IPS-NIHi7 (cell line): ENCODE measurements around the gene NXNL2.

ENCODE experiments used
- DNase-seq: peaks from one replicate; pipeline ENCODE4 v3.0.0; 2012; ENCODE audit warnings: mixed read lengths; ENCODE audit errors: extremely low spot score

Gene NXNL2

DNA sequence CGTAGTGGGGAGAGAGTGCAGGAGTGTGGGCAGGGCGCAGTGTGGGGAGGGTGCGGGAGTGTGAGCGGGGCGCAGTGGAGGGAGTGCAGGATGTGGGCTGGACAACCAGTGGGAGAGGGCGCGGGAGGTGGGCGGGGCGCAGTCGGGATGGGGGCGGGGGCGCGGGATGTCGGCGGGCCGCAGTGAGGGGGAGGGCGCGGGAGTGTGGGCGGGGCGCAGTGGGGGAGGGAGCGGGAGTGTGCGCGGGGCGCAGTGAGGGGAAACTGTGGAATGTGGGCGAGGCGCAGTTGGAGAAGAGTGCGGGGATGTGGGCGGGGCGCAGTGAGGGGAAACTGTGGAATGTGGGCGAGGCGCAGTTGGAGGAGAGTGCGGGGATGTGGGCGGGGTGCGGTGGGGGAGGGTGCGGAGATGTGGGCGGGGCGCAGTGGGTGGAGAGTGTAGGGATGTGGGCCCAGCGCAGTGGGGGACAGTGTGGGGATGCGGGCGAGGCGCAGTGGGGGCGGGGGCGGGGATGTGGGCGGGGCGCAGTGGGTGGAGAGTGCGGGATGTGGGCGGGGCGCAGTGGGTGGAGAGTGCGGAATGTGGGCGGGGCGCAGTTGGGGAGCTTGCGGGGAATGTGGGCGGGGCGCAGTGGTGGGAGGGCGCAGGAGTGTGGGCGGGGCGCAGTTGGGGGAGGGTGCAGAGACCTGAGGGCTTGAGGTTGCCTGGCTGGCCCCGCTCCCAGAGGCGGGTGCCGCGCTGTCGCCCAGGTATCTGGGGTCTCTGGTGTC lies at the start of gene NXNL2:
Gene NXNL2, plus strand, starts transcription at position 723 of the 770 bp plus-strand sequence. CDS start 257 bp downstream, outside the sequence.
- peak; percentile 87 for DNase-seq

DNA sequence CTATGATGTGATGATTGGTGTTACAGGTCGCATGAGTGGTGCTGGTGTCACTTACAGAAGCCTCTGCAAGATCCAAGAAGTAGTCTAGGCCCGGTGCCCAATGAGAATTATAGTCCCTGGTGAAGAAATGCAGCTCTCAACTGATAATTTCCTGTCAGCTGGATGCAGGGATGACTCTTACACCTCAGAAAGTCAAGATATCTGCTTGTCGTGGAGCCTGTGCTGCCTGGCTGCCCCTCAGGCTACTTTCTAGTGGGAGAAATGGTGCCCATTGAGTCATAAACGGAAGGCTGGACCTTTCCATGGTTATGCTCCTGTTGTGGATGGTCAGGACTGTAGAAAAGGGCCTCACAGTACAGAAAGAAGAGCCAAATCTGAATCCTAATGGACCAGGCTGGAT lies 46.8 kb upstream of the NXNL2 start:
- DNase-seq: no peak

DNA sequence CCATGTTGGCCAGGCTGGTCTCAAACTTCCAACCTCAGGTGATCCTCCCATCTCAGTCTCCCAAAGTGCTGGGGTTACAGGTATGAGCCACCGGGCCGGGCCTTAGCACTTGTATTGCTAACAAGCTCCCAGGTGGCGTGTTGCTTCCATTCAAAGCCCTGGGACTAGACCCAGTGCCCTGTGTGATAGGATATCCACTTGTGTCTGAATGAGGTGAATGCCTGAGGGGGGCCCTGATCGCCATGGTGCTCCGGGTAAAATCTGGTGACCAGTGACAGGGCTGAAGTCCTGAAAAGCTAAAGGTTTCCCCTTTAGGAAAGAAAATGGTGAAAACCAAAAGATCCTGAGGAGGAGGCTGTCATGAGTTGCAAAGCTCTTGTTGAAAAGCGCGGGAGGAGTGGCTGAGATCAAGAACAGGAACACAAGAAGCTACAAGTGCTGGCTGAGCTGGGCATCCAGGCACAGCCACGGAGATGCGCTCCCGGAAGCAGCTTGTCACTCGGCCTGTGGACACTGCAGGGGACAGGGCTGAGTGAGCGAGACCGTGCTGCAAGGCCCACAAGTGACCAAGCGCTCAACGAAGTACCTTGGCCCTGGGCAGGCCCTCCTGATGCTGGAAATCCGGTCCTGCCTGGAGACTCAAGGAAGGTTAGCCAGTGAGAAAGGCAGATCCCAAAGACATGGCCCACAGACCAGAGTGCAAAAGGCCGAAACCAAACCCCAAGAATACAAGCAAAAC lies 39.8 kb upstream of the NXNL2 start:
- no peak for DNase-seq

DNA sequence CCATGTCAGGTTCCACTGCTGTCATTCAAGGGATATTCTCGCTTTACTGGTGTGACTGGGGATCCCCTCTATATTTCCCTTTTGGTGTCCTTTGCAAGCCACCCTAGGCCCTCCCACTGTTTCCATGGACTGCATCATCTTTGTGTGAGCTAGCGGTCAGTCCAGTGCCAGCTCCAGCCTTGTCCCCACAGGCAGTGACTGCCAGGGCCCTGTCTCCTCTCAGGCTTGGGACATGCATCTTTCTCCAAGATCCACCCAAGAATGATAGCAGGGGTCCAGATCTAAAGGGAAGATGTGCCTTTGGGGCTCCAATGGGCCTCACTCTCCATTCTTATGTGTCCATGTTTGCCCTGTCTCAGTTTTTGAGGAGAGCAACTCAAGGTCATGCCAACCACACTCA lies 37.8 kb upstream of the NXNL2 start:
- DNase-seq: no peak

DNA sequence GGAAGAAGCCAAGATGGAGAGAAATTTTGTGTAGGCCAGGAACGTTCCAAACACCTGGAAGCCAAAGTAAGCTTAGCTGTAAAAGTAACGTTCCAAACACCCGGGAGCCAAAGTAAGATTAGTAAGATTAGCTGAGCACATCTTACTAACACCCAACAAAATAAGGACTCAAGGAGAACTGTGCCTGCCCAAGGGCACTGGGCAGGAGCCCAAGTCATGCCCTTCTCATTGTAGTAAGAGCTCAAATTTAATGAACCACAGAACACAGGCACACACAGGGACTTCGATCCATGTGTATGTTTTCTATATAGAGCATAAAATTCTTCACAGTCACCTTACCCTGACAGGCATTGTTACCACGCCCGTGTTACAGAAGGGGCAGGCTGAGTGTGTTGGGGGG lies 36.1 kb upstream of the NXNL2 start:
- DNase-seq: no peak

DNA sequence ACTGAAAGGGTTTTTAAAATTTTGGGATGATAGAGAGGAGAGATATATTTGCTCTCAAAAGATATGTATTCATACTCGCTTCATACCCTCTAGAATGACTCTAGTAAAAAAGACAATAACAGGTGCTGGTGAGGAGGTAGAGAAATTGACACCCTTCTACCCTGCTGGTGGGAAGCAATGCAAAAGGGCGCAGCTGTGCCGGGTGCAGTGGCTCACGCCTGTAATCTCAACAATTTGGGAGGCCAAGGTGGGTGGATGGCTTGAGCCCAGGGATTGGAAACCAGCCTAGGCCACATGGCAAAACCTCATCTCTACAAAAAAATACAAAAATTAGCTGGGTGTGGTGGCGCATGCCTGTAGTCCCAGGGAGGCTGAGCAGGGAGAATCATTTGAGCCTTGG lies 33.9 kb upstream of the NXNL2 start:
- no peak for DNase-seq

DNA sequence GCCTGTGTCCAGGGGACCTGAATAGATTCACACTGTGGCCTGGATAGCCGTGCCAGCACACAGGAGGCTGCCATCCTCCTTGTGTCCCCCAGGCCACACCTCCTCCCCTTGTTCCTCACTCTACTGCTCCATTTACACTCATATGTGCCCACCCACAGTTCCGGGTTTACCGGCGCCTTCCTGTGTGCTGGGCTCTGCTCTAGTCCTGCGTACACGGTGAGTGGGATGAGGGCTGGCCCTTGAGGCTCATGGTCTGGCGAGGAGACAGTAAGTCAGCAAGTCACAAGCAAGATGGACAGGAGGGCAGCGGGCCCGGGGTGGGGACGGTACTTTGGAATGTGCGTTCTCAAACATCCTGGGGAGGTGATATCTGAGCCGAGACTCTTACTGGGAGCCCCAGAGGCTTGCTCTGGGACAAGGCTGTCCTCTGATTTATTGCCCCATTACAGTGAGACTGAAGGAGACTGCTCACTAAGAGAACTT lies 32.4 kb upstream of the NXNL2 start:
- no peak for DNase-seq

DNA sequence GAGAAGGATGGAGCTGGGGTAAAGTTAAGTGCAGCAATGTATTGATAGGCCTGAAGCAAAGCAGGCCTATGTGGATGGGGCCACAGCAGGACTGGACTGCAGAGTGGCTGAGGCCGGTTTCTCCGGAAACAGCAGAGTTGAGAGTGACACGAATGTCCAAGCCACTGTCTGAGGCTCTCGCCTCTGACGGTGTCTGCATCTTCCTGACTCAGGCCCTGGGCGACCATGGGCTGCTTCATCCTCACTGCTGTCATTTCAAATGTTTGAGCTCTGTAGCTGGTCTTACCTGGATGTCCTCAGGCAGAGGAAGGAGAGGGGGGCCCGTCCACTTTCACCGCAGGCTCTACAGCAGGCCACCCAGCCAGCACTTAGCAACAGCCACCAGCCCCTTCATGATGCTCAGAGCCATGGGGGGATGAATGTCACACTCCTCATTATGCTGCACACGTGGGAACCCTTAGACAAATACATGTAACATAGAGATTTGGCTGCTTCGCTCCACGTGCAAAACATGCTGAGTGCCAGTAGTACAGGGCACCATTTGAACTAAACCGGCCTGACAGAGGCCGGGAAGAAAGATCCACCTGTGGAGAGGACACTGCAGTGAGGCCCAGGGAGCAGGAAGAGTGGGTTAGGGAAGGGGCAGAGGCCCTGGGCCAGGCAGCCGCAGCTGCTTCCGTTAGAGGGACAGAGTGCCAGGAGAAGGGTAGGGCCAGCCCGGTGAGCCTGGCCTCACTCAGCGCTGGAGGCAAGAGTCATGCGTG lies 31.7 kb upstream of the NXNL2 start:
- no peak for DNase-seq

DNA sequence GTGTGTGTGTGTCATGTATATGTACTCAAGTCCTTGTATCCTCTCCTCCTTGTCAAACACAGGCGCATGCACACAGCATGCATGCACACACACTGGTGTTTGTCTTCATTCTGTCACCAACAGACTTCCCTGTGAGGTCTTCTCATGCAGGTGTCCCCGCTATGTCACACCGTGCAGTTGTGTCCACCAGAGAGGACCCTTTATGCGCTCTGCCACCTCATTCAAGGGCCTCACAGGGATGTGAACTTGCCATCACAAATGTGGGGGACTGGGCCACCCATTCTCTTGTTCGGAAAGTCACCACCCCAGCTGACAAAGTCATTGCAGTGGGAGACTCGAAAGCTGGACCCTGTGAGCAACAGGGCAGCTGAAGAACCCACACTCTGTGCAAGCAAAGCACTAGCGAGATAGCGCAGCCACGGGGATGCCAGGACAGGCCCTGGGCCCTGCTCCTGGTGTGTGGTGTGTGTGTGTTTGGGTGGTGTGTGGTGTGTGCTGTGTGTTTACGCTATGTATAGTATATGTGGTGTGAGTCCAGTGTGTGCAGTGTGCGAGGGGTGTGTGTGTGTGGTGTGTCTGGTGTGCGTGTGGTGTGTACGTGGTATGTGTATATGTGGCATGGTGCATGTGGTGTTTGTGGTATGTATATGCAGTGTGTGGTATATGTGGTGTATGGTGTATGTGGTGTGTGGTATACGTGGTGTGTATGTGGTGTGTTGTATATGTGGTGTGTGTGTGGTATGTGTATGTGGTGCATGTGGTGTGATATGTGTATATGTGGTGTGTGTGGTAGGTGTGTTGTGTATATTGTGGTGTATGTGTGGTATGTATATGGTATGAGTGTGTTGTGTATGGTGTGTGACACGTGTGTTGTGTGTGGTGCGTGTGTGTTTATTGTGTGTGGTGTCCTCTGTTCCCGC lies 30.9 kb upstream of the NXNL2 start:
- no peak for DNase-seq

DNA sequence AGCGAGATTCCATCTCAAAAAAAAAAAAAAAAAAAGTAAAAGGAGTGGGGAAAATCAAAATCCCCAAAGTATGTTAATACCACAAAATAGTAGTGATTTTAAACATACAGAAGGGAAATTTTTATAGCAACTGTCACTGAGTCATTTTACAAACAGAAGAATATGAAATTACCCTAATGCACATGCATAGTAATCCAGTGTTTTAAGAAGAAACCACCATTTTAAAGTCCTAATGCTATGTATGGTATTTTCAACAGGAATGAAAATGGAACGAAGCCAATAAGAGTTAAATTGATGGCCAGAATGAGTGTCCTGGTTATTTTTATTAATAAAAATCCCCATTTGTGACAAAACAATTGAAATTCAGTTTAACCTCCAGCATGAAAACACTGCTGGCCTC lies 26.7 kb upstream of the NXNL2 start:
- no peak for DNase-seq

DNA sequence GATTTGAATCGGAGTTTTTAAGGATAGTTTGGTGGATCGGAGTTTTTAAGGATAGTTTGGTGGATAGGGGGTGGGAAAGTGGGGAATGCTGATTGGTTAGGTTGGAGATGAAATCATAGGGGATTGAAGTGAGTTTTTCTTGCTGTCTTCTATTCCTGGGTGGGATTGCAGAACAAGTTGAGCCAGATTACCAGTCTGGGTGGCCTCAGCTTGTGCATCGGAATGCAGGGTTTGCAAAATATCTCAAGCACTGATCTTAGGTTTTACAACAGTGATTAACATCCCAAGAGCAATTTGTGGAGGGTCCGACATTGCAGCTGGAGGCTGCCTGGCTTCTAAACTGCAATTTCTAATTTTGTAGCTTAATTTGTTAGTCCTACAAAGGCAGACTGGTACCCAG lies 23.1 kb upstream of the NXNL2 start:
- no peak for DNase-seq

DNA sequence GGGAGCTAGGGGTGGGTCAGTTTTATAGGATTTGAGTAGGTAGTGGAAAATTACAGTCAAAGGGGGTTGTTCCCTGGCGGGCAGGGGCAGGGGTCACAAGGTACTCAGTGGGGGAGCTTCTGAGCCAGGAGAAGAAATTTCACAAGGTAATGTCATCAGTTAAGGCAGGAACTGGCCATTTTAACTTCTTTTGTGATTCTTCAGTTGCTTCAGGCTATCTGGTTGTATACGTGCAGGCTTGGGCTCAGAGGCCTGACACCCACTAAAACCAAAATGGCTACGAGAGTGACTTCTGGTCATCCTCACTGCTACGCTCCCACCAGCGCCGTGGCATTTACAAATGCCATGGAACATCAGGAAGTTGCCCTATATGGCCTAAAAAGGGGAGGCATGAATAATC lies 20.7 kb upstream of the NXNL2 start:
- no peak for DNase-seq

DNA sequence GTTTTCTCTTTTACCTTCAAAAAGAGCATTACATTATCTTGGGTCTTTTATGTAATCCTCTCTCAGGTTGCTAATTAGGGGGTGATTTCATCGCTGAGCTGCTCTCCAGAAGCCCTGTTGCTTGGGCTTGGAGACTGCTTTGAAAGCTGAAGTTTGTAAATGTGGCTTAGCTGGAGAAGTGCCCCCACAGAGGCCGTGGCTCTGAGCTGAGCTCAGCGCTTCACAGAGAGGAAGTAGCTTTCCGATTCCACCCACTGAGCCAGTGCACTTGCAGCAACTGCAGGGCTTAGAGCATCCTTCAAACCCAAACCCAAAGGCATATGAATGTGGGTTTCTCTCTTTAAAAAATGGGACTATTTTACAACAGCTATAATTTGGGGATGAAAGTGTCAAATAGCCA lies 13.7 kb upstream of the NXNL2 start:
- DNase-seq: no peak

DNA sequence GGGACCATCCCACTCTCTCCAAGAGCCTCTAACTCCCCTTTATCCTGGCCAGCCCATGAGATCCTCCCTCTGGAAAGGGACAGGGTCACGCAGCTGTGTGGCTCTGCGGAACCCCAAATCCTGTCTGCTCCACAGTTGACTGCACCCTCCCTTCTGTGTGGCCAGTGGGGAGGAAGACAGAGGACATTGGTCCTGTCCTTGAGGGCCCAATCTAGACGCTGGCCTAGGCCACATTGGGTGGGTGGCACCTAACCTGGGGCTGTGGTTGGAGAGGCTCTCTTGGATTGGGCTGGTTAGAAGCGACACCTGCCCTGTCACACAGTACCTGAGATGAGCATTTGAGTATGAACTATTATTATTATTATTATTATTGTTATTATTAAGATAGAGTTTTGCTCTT lies 12.6 kb upstream of the NXNL2 start:
- no peak for DNase-seq

DNA sequence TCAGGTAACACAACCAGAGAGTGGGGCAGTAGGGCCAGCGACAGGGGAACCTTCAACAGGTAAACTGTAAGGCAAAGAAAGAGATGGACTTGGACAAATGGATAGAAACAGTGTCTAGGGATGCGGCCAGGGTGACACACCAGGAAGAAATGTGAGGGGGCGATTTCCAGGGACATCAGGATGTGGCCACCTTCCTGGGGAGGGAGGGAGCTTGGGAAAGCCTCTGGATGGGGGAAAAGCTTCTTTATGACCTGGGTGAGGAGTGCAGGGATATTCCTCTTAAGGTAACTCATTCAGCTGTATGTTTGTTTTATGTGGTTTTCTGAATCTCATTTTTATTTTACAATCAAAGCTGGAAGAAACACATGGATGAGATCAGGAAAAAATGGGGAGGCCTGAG lies 11.9 kb upstream of the NXNL2 start:
- DNase-seq: no peak

DNA sequence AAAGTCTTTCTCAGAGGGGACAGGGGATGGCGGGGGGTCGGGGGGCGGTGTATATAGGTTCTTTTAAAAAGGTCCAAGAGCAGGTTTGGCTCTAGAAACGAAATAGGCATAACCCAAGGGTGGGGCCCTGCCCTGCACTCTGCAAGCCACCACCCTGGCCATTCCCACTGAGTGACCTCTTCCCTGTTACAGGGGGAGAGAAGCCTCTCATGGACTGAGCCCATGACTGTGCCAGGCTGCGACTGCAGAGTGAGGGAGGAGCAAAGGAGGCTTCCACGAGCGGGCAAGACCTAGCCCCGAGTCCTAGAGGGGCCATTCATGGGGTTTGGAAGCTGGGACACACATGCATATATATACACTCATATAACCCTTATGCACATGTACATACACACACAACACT lies 10.1 kb upstream of the NXNL2 start:
- no peak for DNase-seq

DNA sequence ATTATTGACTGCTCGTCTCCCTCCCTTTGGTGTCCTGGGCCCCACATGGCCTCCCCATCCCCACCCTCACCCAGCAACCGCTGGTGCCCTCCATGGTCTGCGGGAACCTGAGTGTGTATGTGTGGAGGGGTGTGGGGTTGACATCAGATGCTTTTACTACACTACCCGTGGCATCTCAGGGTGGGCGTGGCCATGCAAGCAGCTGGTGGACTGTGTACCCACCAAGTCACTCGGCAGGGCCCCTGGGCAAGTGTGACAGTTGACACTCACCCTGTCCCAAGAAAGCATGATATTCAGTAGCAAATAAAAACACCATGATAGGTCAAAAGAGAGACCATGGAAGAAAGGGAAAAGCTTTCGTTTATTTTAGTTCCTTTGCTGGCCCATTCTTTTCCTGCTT lies 7.4 kb upstream of the NXNL2 start:
- no peak for DNase-seq

DNA sequence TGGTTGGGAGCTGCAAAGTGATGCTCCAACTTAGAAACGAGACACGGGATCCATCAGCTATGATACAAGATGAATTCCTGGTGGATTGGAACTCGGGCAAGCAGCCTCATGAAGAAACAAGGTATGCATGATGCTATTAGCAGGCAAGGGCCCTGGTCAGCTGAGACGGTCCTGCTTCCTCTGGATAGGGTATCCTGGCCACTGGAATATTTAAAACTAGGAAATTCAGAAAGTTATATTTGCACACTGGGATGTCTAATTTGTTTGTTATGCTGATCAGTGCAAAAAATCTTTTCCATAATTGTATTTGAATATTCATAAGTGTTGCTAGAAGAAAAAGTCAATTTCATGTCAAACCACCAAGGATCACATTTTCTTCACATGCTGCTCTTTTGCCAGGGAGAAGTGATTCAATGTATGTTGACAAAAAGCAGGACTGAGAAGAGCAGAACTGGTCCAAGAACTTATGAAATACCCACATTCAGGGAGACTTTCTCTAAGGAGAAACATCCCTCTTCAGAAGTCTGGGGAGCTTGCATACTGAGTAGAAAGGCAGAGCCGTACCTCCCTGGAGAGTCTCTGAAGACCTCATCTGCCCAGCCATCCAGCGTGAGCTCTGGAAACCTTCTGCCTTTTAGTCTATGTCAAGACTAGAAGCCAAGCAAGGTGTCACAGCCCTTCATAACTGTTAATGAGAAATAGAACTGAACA lies 6.7 kb upstream of the NXNL2 start:
- no peak for DNase-seq

DNA sequence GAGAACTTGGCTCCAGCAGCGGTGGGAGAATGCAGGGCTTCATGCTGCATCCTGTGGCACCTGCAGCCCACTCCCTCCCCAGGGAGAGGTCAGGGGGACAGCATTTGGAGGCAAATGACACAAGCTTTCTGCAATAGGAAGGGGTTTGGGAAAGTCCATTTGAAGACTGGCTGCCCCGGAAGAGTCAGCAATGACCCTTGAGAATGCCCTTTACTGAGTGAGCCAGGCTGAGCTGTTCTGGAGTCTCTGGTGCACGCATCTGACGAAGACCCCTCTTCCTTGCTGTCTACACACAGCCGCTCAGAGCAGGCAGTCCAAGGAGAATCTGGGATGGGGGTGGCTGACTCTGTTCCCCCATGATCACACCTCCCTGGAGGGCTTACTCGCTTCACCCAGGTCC lies 5.5 kb upstream of the NXNL2 start:
- DNase-seq: no peak

DNA sequence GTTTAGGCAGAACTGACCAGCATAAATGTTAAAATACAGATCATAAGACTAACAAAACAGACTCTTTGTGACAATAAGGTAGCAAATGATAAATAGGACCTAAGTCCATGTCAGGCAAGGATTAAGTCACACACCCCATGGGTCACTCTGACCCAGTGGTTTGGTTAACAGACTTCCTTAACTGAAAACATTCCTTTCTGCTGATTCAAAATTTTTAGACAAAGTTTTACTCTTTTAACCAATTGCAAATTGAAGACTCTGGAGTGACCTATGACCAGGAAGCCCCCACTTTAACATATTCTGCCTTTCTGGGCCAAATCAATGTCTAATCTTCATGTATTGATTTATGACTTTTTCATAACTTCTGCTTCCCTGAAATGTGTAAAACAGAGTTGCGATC lies 4.9 kb upstream of the NXNL2 start:
- no peak for DNase-seq
